Endothelial cell of umbilical vein (primary cell): ENCODE measurements around the gene DNAJC11. TPM values are rescaled to one million over a fixed set of nuclear protein-coding genes. Genes with fewer than 3 reads are reported as not detected.

ENCODE experiments used
- BruUV-seq: library from RNA; stranded (reverse); fragments of 400-500 nt; replicated peaks from 2 replicates; lab custom pipeline; 2021; lab: Mats Ljungman, UMichigan
- CTCF ChIA-PET: fragments of 300-600, 350-600 bp; sonication (Branson Sonifier 250); formaldehyde crosslinking; loops from one replicate; lab custom pipeline; 2021; ENCODE audit warnings: antibody characterized with exemption, inconsistent platforms; lab: Charles Lee
- POLR2A ChIA-PET: fragments of 300-600, 350-600 bp; sonication (Branson Sonifier 250); formaldehyde crosslinking; loops from one replicate; lab custom pipeline; 2021; ENCODE audit warnings: antibody characterized with exemption, inconsistent platforms; lab: Charles Lee
- DNase-seq: peaks from one replicate; pipeline ENCODE4 v3.0.0-alpha.2; 2011; ENCODE audit warnings: low read depth, low spot score
- FAIRE-seq: peaks from 2 replicates; lab custom pipeline; 2011; peaks lifted over from hg19 to GRCh38; lab: Jason Lieb, UNC
- H2AFZ ChIP-seq: 2 replicates; pipeline ENCODE4 v1.6.0; 2012; ENCODE audit warnings: low read depth, low read length, control low read depth, inconsistent platforms
- H3K27ac ChIP-seq: 2 replicates; pipeline ENCODE4 v1.5.1; 2011; ENCODE audit warnings: low read depth, mild to moderate bottlenecking, control low read depth, low read length, moderate library complexity; ENCODE audit not compliant: insufficient read depth
- H3K27me3 ChIP-seq, 2 experiments: 2 replicates each; pipeline versions ENCODE4 v1.6.0 to v1.6.1; 2011; ENCODE audit warnings: low read length in 2 of 2, mixed read lengths in 1 of 2; ENCODE audit not compliant: control insufficient read depth in 2 of 2, insufficient read depth in 2 of 2
- H3K36me3 ChIP-seq, 2 experiments: 2 replicates in 1 of 2; 3 replicates in 1 of 2; pipeline ENCODE4 v1.5.1; 2011; ENCODE audit warnings: low read length in 2 of 2, mild to moderate bottlenecking in 1 of 2, moderate library complexity in 1 of 2; ENCODE audit not compliant: control insufficient read depth in 2 of 2, insufficient read depth in 2 of 2; ENCODE audit errors: extremely low read depth in 1 of 2
- H3K4me1 ChIP-seq: 3 replicates; pipeline ENCODE4 v1.5.1; 2011; ENCODE audit warnings: mild to moderate bottlenecking, low read length; ENCODE audit not compliant: control insufficient read depth, insufficient read depth; ENCODE audit errors: extremely low read depth
- H3K4me2 ChIP-seq: 2 replicates; pipeline ENCODE4 v1.6.1; 2011; ENCODE audit warnings: low read length, control low read depth, mixed read lengths; ENCODE audit not compliant: insufficient read depth
- H3K4me3 ChIP-seq, 3 experiments: fragments of 200-600 bp in 1 of 3; sonication (generic), shearing (Covaris generic) in 1 of 3; replicated peaks in 1 of 3; 2 replicates each; pipeline ENCODE4 v1.5.1; 2011 to 2016; ENCODE audit warnings: control low read depth in 3 of 3, low read length in 3 of 3, mild to moderate bottlenecking in 2 of 3, inconsistent platforms in 1 of 3, low read depth in 1 of 3, moderate library complexity in 1 of 3; ENCODE audit not compliant: insufficient read depth in 1 of 3
- H3K79me2 ChIP-seq: 2 replicates; pipeline ENCODE4 v1.6.0; 2012; ENCODE audit warnings: low read length, inconsistent platforms; ENCODE audit not compliant: control insufficient read depth, insufficient read depth
- H3K9ac ChIP-seq: replicated peaks from 2 replicates; pipeline ENCODE3; 2011; ENCODE audit warnings: low read length, control low read depth; ENCODE audit not compliant: insufficient read depth; ENCODE audit errors: extremely low read depth
- H3K9me1 ChIP-seq: replicated peaks from 3 replicates; pipeline ENCODE4 v1.6.0; 2011; ENCODE audit warnings: mild to moderate bottlenecking, low read length; ENCODE audit not compliant: control insufficient read depth, insufficient read depth; ENCODE audit errors: extremely low read depth
- H3K9me3 ChIP-seq: replicated peaks from 2 replicates; pipeline ENCODE4 v1.5.1; 2012; ENCODE audit warnings: low read length, inconsistent platforms; ENCODE audit not compliant: control insufficient read depth, insufficient read depth
- H4K20me1 ChIP-seq: replicated peaks from 2 replicates; pipeline ENCODE3; 2011; ENCODE audit warnings: mild to moderate bottlenecking, low read length; ENCODE audit not compliant: control insufficient read depth, insufficient read depth; ENCODE audit errors: extremely low read depth
- CTCF ChIP-seq, 2 donors: IDR thresholded peaks; 1 replicate in 1 of 2; 2 replicates in 1 of 2; pipeline ENCODE4 v1.5.1; 2011; ENCODE audit warnings: low read length in 2 of 2, mild to moderate bottlenecking in 2 of 2, moderate library complexity in 2 of 2, control low read depth in 1 of 2, inconsistent platforms in 1 of 2, low read depth in 1 of 2; ENCODE audit not compliant: insufficient read depth in 1 of 2; ENCODE audit errors: extremely low read depth in 1 of 2
- EZH2 ChIP-seq: IDR thresholded peaks from 2 replicates; pipeline ENCODE4 v1.6.1; 2012; ENCODE audit warnings: borderline replicate concordance, low read depth, mild to moderate bottlenecking, moderate library complexity, low read length, inconsistent platforms; ENCODE audit not compliant: severe bottlenecking
- GATA2 ChIP-seq: IDR thresholded peaks from 2 replicates; pipeline ENCODE4 v1.7.0; 2011; ENCODE audit warnings: low read depth, mild to moderate bottlenecking, moderate library complexity, mixed read lengths, low read length; ENCODE audit not compliant: insufficient read length, insufficient read depth
- MYC ChIP-seq: IDR thresholded peaks from one replicate; pipeline ENCODE4 v1.6.1; 2011; ENCODE audit warnings: mild to moderate bottlenecking, low read depth, low read length
- POLR2A ChIP-seq: IDR thresholded peaks from 2 replicates; pipeline ENCODE4 v1.6.1; 2012; ENCODE audit warnings: low read depth, mild to moderate bottlenecking, control low read depth, low read length
- POLR2AphosphoS5 ChIP-seq: IDR thresholded peaks from 2 replicates; pipeline ENCODE4 v1.6.1; 2012; ENCODE audit warnings: low read depth, mild to moderate bottlenecking, control low read depth, low read length, moderate library complexity; ENCODE audit not compliant: insufficient read depth
- dilution Hi-C: fragments of 300-500 bp; cut with MboI; formaldehyde crosslinking; loops from one replicate; pipeline ENCODE4 v1.15.0; 2019; ENCODE audit warnings: low sequenced_read_pairs; ENCODE audit not compliant: extremely low pct_ligation_motif_present
- intact Hi-C: fragments of 100-400 bp; cut with micrococcal nuclease; formaldehyde crosslinking; loops from one replicate; pipeline ENCODE4 v1.10.0; 2022
- polyA plus RNA-seq, 4 experiments: library from polyadenylated mRNA; depleted of rRNA in 3 of 4; stranded (reverse) in 3 of 4; unstranded in 1 of 4; fragments of >200 nt; gene quantifications; 2 replicates each; pipeline versions ENCODE4 v1.2.1 to v1.2.3, GENCODE V29; 2011 to 2012; ENCODE audit warnings: missing spikeins in 1 of 4
- total RNA-seq: library from RNA; stranded (reverse); gene quantifications from 2 replicates; pipeline ENCODE4 v1.2.3, GENCODE V29; 2021

The DNAJC11 gene
- total and polyA plus RNA-seq, 2 donors (not counting 3 experiments of a cell fraction or from before 2014, with no cell fraction given): 31.1 to 64.3 TPM

DNA sequence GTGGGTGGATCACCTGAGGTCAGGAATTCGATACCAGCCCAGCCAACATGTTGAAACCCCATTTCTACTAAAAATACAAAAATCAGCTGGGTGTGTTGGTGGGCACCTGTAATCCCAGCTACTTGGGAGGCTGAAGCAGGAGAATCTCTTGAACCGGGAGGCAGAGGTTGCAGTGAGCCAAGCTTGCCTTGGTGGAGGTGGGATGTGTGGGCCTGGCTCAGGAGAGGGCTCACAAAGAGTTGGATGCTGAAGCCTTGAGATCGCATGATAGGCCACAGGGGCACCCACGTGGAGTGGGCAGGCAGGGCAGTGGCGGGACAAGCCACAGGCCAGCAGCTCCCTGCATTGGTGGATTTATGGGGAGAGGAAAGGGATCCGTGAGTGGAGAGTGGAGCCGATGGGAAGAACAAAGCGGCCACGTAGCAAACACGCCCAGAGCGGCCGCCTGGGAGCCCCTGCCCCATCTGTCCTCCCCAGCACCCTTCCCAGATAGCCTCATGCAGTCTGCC lies 72.6 kb downstream of the DNAJC11 start:
- TF ChIP-seq GATA2: no peak
- TF ChIP-seq CTCF (IDR thresholded peaks at IDR 0.05; ENCODE audit: extremely low read depth in 1 of 2, insufficient read depth in 1 of 2, low read depth in 1 of 2, low read length in 2 of 2): no peak
- TF ChIP-seq MYC: no peak
- TF ChIP-seq EZH2: no peak
- no peak for TF ChIP-seq POLR2A
- no peak for TF ChIP-seq POLR2AphosphoS5
- ChIA-PET CTCF (interaction anchor here (1.1 kb wide), 1 partner anchor 106 kb away, joined by 3 read pairs; no protein-coding TSS in a partner anchor), POLR2A (no interaction called here)
- Histone ChIP-seq H3K79me2 (peaks cover 21% of the 10 kb centered on the region), H3K4me3 (no peak overlapping the region), H3K27me3 (no peaks in the 10 kb centered on the region), H2AFZ (no peak overlapping the region), H3K4me2 (no peak overlapping the region), H3K27ac (no peak overlapping the region), H3K9me1 (no peaks in the 10 kb centered on the region), H3K9ac (no peak overlapping the region), H3K4me1 (peaks cover 4% of the 10 kb centered on the region), H3K9me3 (no peaks in the 10 kb centered on the region), H4K20me1 (no peaks in the 10 kb centered on the region), H3K36me3 (peaks cover 6 to 28% of the 10 kb centered on the region in 2 experiments)
- no peak for DNase-seq
- no peak for FAIRE-seq
- no TSS peak for BruUV-seq
- dilution Hi-C loops: no loop called here
- intact Hi-C loops: loop anchor here (5.0 kb wide), 1 partner anchor 142 kb away; no protein-coding TSS in a partner anchor
